Brain pericyte (primary cell): ENCODE results near the gene IL22RA2.
"Not testable (repeated sequence)": the region's sequence is repeated elsewhere in the genome, so short reads cannot be mapped to it uniquely, and the experiment has no call there.

Experiments used
- DNase-seq: peaks from one replicate; pipeline ENCODE4 v3.0.0-alpha.2; 2012; ENCODE audit warnings: low read depth, low spot score

Gene IL22RA2

GRCh38 chr6:137123078-137123477, 50.4 kb downstream of the IL22RA2 start:
- DNase-seq: no peak

GRCh38 chr6:137122612-137123011, 50.8 kb downstream of the IL22RA2 start:
- DNase-seq: no peak

DNA sequence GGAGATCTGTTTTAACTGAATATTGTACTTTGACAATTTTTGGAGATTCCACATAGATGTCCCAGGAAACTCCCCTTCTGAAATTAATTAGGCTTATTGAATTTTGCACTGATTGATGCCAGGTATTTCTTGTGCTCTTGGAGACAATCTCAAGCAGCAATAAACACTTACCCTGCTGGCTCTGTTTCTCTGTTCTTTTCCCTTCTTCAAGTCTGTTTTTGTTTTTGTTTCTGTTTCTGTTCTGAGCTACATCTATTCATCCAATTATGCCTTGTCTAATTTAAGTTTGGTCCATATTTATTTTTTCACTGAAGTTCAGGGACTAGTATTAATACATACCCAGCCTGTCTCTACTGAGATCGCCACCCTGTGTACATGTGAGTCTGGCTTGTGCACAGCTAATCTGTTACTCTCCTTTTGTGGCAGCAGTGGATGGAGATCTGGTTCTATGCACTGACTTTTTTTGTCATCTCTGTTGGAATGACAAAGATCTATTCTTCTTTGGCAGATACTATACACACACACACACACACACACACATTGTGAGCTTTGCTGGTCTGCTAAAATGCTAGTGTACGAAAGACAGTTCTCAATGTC, 51.9 kb downstream of the IL22RA2 start:
- no peak for DNase-seq

DNA sequence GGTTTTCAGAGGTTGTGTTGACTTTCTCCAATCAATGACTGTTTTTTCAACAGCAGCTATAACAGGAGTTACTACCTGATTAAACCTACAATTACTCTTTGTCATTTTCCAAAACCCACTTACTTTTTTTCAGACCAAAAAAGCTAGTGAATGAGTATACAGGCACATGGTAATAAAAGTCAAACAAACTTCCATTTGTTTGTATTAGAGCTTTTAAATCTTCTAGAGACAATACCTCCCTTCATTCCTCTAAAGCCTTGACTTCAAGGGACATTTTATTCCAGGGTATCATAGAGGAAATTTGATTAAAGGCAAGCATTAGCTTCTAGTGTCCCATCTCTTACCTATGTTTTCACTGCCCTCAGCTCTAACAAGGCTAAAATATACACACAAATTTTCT, 52.7 kb downstream of the IL22RA2 start:
- DNase-seq: no peak

DNA sequence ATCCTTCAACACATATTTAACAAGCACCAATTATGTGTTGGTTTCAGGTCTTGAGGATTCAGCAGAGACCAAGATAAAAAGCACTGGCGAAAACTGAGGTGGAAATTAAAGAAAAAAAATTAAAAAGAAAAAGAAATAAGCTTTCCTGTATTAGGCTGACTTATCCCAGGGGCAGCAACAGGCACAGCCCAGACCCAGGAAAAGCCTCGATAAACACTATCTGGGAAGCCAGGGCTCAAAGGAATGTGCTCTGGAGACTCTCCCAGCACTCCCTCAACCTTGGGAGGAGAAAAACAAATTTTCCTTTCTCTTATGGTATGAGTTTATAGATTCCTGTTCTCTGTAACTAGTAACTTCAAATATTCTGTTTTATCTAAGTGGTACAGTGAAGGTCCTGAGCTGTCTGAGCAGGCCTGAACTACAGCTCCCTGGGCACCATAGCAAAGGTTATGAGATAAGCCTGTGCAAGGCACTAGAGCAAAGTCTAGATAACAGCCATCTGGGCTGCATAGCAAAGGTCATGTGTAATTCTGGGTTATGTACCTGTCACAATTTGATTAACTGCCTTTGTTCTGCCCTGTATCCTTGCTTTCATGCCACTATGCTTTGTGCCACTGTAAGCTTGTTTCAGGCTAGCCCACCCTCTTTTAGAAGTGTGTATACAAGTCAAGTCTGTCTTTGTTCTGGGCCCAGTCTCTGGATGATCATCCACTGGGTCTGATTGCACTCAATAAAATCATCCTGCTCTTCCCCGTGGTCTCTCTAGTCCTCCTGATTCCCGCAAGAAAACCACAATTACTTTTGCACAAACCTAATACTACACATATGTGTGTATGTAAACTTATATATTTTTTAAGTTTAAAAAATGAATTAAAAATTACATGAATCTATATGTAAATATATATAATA, 54.0 kb downstream of the IL22RA2 start:
- DNase-seq: no peak

DNA sequence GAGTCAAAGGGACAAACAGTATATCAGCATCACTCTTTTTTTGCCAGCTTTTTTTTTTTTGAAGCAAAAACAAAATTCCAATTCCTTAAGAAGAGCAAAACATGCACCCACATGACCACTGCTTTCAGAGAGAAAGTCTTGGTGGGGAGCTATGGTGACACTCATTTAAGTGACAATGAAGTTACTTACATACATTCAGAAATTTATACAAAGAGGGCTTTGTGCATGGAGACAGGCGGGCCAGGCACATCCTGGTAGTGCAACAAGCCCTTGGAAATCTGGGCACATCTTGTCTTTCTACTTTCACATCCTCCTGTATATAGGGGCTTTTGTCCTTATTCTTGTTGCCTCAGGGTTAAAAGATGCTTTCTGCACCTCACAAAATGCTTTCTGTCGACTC, 55.9 kb downstream of the IL22RA2 start:
- no peak for DNase-seq

- no peak for DNase-seq
These were observed 56.6 kb downstream of the IL22RA2 start for GRCh38 chr6:137116807-137117206.

DNA sequence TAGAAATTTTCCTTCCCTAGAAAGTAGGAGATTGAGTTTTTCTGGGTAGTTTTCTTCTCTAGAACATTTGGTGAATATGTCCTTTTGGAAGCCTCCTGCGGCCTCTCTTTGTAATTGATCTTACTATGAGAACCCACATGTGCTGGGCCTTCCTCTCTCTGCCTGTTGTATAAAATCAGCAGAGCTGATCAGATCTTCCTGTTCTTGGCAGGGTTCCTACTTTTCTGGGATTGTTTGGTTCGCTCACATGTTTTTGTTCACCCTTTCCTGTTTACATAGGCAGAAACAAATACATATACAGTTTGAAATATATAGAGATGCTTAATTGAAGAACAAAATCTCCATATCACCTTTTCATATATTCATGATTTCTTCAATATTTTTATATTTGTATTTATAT, 57.8 kb downstream of the IL22RA2 start:
- no peak for DNase-seq

DNA sequence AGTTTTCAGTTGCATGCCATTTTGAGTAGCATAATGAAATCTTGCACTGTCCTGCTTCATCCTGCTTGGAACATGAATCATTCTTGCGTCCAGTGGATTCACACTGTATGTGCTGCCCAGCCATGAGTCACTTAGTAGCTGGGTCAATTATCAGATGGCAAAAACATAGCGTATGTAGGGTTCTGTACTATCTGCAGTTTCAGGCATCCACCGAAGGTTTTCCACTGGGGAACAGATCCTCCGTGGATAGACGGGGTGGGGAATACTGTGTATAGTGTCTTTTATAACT, 61.4 kb downstream of the IL22RA2 start:
- no peak for DNase-seq

GRCh38 chr6:137111296-137112066, 62.0 kb downstream of the IL22RA2 start:
- DNase-seq: no peak

- DNase-seq: no peak
These were observed 65.7 kb downstream of the IL22RA2 start for GRCh38 chr6:137107767-137108105.

DNA sequence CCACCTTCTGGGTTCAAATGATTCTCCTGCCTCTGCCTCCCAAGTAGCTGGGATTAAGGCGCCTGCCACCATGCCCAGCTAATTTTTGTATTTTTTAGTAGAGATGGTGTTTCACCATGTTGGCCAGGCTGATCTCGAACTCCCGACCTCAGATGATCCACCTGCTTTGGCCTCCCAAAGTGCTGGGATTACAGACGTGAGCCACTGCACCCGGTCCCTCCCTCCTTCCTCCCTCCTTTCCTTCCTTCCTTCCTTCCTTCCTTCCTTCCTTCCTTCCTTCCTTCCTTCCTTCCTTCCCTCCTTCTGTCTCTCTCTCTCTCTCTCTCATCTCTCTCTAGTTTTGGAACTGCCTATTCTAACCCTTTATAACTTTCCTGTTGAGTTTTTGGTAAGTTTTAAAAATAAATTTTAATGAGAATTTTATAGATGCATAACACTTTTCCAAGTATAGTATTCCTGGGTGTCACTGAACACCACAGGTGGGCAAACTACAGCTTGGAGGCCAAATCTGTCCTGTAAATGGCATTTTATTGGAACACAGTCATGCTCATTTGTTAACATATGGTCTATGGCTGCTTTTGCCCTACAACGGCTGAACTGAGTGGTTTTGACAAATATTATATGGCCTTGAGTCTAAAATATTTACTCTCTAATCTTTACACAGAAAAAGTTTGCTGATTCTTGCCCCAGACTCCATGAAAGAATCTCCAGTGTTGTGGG, 66.2 kb downstream of the IL22RA2 start:
- not testable (repeated sequence) for DNase-seq

- no peak for DNase-seq
These were observed 67.3 kb downstream of the IL22RA2 start for GRCh38 chr6:137106183-137106582.

GRCh38 chr6:137105375-137105774, 68.1 kb downstream of the IL22RA2 start:
- no peak for DNase-seq

GRCh38 chr6:137104926-137105325, 68.5 kb downstream of the IL22RA2 start:
- no peak for DNase-seq

- no peak for DNase-seq
These were observed 70.5 kb downstream of the IL22RA2 start for GRCh38 chr6:137102851-137103492.

DNA sequence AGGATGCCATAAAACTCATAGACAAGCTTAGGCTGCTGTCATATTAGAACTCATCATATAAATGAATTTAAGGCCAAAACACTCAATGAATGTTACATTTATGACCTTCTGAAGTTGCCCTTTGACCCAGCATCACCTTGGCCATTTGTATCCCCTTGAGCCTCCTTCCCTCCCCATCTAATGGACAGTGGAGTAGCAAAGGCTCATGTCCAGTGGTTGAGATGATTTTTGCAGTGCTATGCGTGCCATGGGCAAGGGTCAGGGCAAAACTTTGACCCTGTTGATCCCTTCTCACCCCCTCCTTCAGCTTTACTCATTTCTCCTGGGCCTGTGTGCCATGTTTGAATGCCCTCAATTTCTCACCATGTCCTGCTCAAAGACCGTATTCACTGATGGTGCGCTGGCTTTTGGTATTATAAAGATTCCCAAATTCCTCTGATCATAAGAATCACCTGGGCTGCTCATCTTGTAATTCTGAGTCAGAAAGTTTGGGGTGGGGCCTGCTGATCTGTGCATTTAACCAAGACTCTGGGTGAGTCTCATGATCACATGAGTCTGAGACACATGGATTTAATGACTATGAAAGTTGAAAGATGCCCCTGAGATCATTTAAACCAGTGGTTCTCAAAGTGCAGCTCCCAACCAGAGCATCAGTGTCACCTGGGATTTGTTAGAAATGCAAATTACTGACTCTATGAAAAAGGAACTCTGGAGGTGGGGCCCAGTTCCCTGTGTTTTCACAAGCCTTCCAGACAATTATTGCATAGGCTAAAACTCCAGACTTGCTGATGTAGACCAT, 71.2 kb downstream of the IL22RA2 start:
- DNase-seq: no peak

DNA sequence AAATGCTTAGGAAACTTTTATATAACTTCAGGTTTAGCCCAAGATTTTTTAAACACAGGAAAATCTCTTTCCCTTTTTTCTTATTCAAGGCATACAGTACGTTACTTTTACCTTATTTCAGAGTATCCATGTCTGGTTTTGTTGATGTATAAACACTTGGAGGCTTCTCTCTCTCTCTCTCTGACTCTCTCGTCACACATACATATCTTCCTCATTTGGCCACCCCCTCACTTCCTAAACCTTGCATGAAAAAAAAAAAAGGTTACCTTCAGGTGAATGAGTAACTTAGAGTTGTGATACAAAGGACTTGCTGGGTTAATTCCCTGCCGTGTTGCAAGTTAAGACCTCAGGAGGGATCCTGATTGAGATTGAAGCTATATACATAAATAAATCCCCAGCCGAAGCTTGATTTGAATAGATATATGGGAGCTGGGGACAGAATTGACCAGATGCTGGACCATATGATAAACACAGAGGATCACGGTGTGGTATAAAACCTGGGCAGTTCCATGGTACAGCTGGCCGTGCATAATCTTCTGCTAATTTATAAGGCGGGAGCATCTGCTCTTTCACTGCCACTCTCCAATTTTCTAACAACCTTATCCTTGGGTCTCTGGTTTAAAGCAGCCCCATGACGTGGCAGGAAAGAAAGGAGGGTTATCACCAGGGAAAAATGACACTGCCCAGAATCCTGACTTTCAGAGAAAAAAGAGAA, 73.6 kb downstream of the IL22RA2 start:
- no peak for DNase-seq

- DNase-seq: no peak
These were observed 75.9 kb downstream of the IL22RA2 start for GRCh38 chr6:137097526-137097925.

DNA sequence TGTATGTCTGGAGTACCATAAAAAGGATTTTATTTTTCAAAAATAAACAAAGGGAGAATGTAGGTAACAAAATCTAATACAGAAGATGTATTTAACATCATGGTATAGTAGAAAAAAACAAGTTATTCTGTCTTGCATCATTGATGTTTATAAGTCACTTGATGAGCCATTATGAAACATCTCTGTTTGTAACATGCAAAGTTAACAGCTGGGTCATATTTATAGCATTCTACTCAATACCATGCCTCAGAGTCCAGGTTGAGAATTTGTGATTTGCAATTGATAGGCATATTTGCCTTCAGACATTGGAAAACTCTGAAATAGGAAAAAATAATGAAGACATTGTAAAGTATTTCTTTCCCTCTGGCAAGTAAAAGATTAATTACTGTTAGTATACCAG, 76.4 kb downstream of the IL22RA2 start:
- DNase-seq: no peak
